SK-N-SH treated with all-trans-retinoic acid at 6 μM for 48 hours (cell line): ENCODE results near the gene ALKAL2.
A peak's percentile ranks its signal among the peaks of the same experiment; 100 is the strongest.

Experiments used
- ATAC-seq: fragments of 200-7000 bp; cut with Tn5 transposase; 3 replicates; pipeline ENCODE4 v1.9.1; 2020; ENCODE audit warnings: mild to moderate bottlenecking, moderate library complexity
- ARNTL ChIP-seq: fragments of 450-650 bp; formaldehyde crosslinking; IDR thresholded peaks from 2 replicates; pipeline ENCODE4 v1.5.0; 2020; ENCODE audit warnings: low read depth, mild to moderate bottlenecking, moderate library complexity, borderline replicate concordance
- CSDC2 ChIP-seq: fragments of 250-450 bp; sonication (Bioruptor Pico); IDR thresholded peaks from 2 replicates; pipeline ENCODE4 v1.5.0; 2020; ENCODE audit warnings: mild to moderate bottlenecking, moderate library complexity
- ESRRG ChIP-seq: fragments of 250-450 bp; sonication (Bioruptor Pico); IDR thresholded peaks from 2 replicates; pipeline ENCODE4 v1.6.1; 2021; ENCODE audit warnings: mild to moderate bottlenecking
- GLIS3 ChIP-seq: fragments of 250-450 bp; sonication (Bioruptor Pico); IDR thresholded peaks from 2 replicates; pipeline ENCODE4 v1.5.0; 2020; ENCODE audit warnings: mild to moderate bottlenecking, moderate library complexity
- ISL1 ChIP-seq: fragments of 250-450 bp; sonication (Bioruptor Pico); IDR thresholded peaks from 2 replicates; pipeline ENCODE4 v2.1.2; 2022; ENCODE audit warnings: mild to moderate bottlenecking, moderate library complexity
- OSR1 ChIP-seq: fragments of 250-450 bp; sonication (Bioruptor Pico); IDR thresholded peaks from 2 replicates; pipeline ENCODE4 v1.8.0; 2022; ENCODE audit warnings: moderate library complexity, mild to moderate bottlenecking, inconsistent platforms
- RARB ChIP-seq: fragments of 250-450 bp; sonication (Bioruptor Pico); IDR thresholded peaks from 2 replicates; pipeline ENCODE4 v1.8.0; 2021; ENCODE audit warnings: mild to moderate bottlenecking, moderate library complexity
- SNAI2 ChIP-seq: fragments of 250-450 bp; sonication (Bioruptor Pico); IDR thresholded peaks from 2 replicates; pipeline ENCODE4 v1.5.0; 2020; ENCODE audit warnings: mild to moderate bottlenecking, moderate library complexity
- TCF4 ChIP-seq: fragments of 250-450 bp; sonication (Bioruptor Pico); IDR thresholded peaks from 2 replicates; pipeline ENCODE4 v1.8.0; 2021; ENCODE audit warnings: mild to moderate bottlenecking, moderate library complexity, borderline replicate concordance
- TOX ChIP-seq: fragments of 250-450 bp; sonication (Bioruptor Pico); IDR thresholded peaks from 2 replicates; pipeline ENCODE4 v1.8.0; 2021; ENCODE audit warnings: mild to moderate bottlenecking, moderate library complexity, borderline replicate concordance
- ZC3H10 ChIP-seq: fragments of 250-450 bp; sonication (Bioruptor Pico); IDR thresholded peaks from 2 replicates; pipeline ENCODE4 v1.5.1; 2021; ENCODE audit warnings: mild to moderate bottlenecking, moderate library complexity
- ZFP3 ChIP-seq: fragments of 250-450 bp; sonication (Bioruptor Pico); IDR thresholded peaks from 2 replicates; pipeline ENCODE4 v1.5.0; 2020; ENCODE audit warnings: mild to moderate bottlenecking, moderate library complexity
- ZFP30 ChIP-seq: fragments of 450-650 bp; formaldehyde crosslinking; IDR thresholded peaks from 2 replicates; pipeline ENCODE4 v1.5.0; 2022; ENCODE audit warnings: mild to moderate bottlenecking, moderate library complexity
- ZNF565 ChIP-seq: fragments of 450-650 bp; formaldehyde crosslinking; conservative IDR thresholded peaks from 2 replicates; pipeline ENCODE4 v1.5.0; 2020; ENCODE audit warnings: low read depth, mild to moderate bottlenecking, moderate library complexity
- ZNF70 ChIP-seq: fragments of 450-650 bp; formaldehyde crosslinking; IDR thresholded peaks from 2 replicates; pipeline ENCODE4 v1.5.0; 2020; ENCODE audit warnings: mild to moderate bottlenecking, moderate library complexity
- ZNF8 ChIP-seq: fragments of 450-650 bp; formaldehyde crosslinking; IDR thresholded peaks from 2 replicates; pipeline ENCODE4 v1.5.0; 2020; ENCODE audit warnings: mild to moderate bottlenecking, moderate library complexity
- TF ChIP-seq, protein P1 (sequence below): fragments of 250-450 bp; sonication (Bioruptor Pico); IDR thresholded peaks from 2 replicates; pipeline ENCODE4 v1.8.0; 2021; ENCODE audit warnings: low read depth, mild to moderate bottlenecking, moderate library complexity, borderline replicate concordance
- TF ChIP-seq, protein P2 (sequence below): fragments of 250-450 bp; sonication (Bioruptor Pico); IDR thresholded peaks from 2 replicates; pipeline ENCODE4 v1.5.1; 2020; ENCODE audit warnings: low read depth, mild to moderate bottlenecking, moderate library complexity

The ALKAL2 gene

DNA sequence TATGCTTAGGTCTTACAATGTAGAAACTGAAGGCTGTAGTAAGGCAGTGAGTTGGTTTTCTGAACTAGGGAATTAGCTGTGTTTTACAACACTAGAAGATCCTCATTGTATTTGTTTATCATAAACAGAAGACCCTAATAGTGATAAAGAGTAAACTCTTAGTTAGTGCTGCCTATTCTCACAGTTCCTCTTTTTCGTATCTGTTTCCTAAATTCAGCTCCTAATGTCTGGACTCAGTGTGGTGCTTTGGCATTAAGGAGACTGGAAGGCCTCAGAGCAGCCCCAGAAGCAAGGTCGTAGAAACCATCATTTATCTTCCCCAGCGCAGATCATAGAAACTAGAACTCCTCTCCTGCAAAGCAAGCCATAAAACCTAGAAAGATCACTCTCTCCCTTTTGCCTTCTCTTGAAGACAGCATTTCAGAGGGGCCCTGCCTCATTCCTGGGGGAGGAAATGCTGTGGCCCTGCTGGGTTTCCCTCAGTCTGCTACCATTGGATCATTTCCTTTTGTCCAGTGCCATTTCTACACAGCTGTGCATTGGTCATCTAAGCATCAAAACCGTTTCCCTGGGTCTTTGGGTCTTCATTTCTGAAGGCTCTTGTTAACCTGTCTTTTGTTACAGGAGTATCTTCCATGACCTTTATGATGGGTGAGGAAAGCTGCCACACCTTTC lies 18.4 kb downstream of the ALKAL2 start:
- no peak for ATAC-seq
- no peak for TF ChIP-seq ZNF565

DNA sequence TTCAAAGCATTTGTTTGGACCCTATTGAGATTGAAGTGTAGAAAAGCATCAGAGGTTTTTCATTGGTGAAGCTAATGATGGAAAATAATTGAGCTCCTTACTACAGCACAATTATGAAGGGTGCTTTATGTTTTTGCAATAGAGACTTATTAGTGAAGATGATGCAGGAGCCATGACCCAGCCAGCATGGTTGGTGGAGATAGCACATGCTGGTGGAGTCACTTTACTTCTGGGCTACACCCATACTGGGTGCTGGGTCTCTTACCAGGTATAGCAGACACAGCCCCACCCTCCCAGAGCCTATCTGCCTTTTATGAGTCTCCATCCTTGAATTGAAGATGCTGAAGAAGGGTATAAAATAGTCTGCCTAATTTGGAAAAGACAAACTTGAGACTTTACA lies 19.6 kb downstream of the ALKAL2 start:
- no peak for ATAC-seq
- TF ChIP-seq ZNF8 (CRISPR knock-in tag) (no peak), ZNF565 (no peak), ZFP3 (no peak), ZFP30 (CRISPR knock-in tag) (no peak), TOX (CRISPR knock-in tag) (no peak), RARB (CRISPR knock-in tag) (no peak), SNAI2 (no peak), ZNF70 (no peak), GLIS3 (CRISPR knock-in tag) (no peak)
- TF ChIP-seq, protein P1, sequence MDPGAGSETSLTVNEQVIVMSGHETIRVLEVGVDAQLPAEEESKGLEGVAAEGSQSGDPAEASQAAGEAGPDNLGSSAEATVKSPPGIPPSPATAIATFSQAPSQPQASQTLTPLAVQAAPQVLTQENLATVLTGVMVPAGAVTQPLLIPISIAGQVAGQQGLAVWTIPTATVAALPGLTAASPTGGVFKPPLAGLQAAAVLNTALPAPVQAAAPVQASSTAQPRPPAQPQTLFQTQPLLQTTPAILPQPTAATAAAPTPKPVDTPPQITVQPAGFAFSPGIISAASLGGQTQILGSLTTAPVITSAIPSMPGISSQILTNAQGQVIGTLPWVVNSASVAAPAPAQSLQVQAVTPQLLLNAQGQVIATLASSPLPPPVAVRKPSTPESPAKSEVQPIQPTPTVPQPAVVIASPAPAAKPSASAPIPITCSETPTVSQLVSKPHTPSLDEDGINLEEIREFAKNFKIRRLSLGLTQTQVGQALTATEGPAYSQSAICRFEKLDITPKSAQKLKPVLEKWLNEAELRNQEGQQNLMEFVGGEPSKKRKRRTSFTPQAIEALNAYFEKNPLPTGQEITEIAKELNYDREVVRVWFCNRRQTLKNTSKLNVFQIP (CRISPR knock-in tag): no peak
- TF ChIP-seq, protein P2, sequence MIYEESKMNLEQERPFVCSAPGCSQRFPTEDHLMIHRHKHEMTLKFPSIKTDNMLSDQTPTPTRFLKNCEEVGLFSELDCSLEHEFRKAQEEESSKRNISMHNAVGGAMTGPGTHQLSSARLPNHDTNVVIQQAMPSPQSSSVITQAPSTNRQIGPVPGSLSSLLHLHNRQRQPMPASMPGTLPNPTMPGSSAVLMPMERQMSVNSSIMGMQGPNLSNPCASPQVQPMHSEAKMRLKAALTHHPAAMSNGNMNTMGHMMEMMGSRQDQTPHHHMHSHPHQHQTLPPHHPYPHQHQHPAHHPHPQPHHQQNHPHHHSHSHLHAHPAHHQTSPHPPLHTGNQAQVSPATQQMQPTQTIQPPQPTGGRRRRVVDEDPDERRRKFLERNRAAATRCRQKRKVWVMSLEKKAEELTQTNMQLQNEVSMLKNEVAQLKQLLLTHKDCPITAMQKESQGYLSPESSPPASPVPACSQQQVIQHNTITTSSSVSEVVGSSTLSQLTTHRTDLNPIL (CRISPR knock-in tag): no peak

DNA sequence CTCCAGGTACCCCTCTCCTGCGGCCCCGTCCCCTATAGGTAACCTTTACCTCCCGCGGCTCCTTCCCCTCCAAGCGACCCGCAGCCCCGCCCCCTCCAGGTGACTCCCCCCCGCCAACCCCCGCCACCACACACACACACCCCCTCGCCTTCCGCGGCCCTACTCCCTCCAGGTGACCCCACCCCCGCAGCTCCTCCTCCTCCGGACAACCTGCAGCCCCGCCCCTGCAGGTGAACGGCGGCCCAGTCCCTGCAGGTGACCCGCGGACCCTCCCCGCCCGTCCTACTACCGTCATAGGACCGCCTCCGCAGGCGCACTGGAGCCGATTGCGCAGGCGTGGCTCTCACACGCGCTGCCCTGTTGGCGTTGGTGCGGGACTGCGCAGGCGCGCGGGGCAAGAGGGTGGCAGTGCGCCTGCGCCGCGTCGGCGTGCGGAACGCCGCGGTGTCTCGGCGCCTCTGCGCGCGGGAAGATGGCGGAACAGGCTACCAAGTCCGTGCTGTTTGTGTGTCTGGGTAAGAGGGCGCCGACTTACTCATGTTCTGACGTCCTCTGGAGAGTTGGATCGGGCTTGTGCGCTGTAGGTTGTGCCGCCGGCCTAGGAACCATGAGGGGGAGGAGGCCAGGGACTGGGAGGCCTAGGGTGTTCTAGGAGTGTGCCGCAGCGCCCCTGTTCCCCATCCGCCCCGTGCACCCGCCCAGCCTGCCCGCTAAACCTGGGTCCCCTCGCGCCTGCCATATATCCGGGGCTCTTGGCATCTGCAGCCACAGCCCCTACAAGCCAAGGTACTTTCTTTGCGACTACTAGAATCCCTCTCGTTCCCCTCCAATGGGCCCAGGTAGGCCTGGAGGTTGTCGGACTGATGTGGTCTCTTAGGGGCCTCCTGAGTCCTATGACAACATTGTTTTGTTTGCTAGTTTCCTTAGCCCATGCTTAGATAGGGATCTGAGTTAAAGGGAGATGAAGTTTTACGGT lies 23.1 kb downstream of the ALKAL2 start, which contains the start of gene ACP1:
Gene ACP1, plus strand, starts transcription at position 455 of the 976 bp plus-strand sequence. Its CDS starts 18 bp downstream, at position 473.
- peak; percentile 95 for ATAC-seq
- TF ChIP-seq OSR1 (CRISPR knock-in tag) (no peak), ISL1 (CRISPR knock-in tag) (no peak), ZNF565 (no peak), CSDC2 (no peak), ZNF8 (CRISPR knock-in tag) (no peak; the same call in 1 of the 2 replicates), ZFP3 (no peak)
- TF ChIP-seq, protein P2 (CRISPR knock-in tag): no peak

DNA sequence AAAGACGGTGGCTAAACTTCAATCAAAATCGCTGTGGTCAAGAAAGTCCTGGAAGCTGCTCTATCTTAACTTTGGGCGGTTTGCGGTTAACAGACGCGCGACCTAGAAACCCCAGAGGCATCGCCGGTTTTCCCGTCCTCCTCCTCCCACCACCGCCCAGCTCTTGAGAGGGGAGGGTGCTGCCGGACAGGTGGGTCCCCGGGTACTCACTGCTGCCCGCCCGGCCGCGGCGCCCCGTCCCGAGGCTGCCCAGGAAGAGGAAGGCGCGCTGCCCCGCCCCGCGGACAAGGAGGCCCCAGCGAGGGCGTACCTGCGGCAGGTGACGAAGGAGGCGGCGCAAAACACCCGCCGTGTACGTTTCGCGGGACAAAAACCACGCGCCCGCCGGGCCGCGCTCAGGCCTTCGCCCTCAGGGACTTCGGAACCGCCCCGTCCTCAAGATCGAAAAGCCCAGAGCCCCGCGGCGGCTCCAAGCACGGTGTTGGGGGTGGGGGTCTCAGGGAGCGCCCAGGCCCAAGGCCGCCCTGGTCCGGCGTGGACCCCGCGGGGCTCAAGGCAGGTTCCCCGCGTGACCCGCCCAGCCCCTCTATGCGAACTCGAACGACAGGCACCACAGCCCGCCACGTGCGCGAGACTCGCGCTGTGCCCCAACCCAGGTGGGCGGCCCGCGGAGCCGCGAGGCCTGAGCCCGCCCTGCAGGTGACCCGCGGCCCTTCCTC lies 24.0 kb downstream of the ALKAL2 start, which contains the start of gene SH3YL1:
Gene SH3YL1, minus strand, starts transcription at position 259 of the 719 bp plus-strand sequence. Its CDS starts 48 bp downstream, at position 211.
- ATAC-seq: peak; percentile 54
- TF ChIP-seq ZFP3 (no peak; the same call in 1 of the 2 replicates), ZFP30 (CRISPR knock-in tag) (no peak), ARNTL (no peak), GLIS3 (CRISPR knock-in tag) (no peak), TOX (CRISPR knock-in tag) (no peak), CSDC2 (no peak), ZC3H10 (CRISPR knock-in tag) (no peak), ESRRG (CRISPR knock-in tag) (no peak), TCF4 (CRISPR knock-in tag) (no peak), RARB (CRISPR knock-in tag) (no peak)
- TF ChIP-seq, protein P1 (CRISPR knock-in tag): no peak
- TF ChIP-seq, all 23 proteins: peak for 0
